Large intestine (tissue), 3 donors: ENCODE measurements around the gene PSMG4. TPM values are rescaled to one million over a fixed set of nuclear protein-coding genes. Genes with fewer than 3 reads are reported as not detected.

Experiments
- DNase-seq, 2 donors: peaks; one replicate each; pipeline versions ENCODE4 v3.0.0 to v3.0.0-alpha.2; 2013
- H3K27ac ChIP-seq: one replicate; pipeline ENCODE4 v1.5.1; 2013; ENCODE audit warnings: low read length
- H3K27me3 ChIP-seq: 2 replicates; pipeline ENCODE4 v1.6.1; 2013; ENCODE audit warnings: low read length; ENCODE audit not compliant: control insufficient read depth, insufficient read depth
- H3K36me3 ChIP-seq: 2 replicates; pipeline ENCODE4 v1.6.1; 2013; ENCODE audit warnings: low read length; ENCODE audit not compliant: control insufficient read depth, insufficient read depth
- H3K4me1 ChIP-seq: one replicate; pipeline ENCODE4 v1.6.1; 2013; ENCODE audit warnings: low read length; ENCODE audit not compliant: control insufficient read depth, insufficient read depth
- H3K4me3 ChIP-seq: one replicate; pipeline ENCODE4 v1.5.1; 2013; ENCODE audit warnings: low read length
- H3K9me3 ChIP-seq: one replicate; pipeline ENCODE4 v1.6.1; 2013; ENCODE audit warnings: mild to moderate bottlenecking, low read depth, low read length, moderate library complexity; ENCODE audit not compliant: control insufficient read depth
- WGBS: methylation state at CpG from one replicate; pipeline ENCODE4 v1.1.5; 2013; ENCODE audit warnings: low lambda C conversion rate; ENCODE audit not compliant: insufficient coverage; 5-methylcytosine and 5-hydroxymethylcytosine counted together
- polyA plus RNA-seq: library from polyadenylated mRNA; unstranded; fragments of 120-200 nt; gene quantifications from one replicate; pipeline ENCODE4 v1.2.1, GENCODE V29; 2013

Gene PSMG4
- polyA plus RNA-seq, 1 donor = 25.2 TPM

DNA sequence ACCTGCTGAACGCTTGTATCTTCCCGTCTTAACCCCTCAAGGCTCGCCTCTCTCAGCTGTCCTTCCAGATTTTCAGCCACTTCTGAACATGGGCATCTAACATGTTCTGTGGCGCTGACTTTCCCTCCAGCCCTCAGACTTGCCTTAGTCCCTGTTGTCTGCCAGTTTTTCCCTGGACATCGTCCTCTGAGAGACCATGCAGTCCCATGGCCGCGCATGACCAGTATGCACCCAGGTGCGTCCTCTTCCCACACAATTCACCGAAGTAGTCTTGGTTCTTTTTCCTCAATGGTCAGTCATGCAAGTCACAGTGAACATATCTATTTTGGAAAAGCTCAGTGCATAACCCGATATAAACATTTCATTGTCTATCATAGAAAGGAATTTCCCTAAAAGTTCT is 40.5 kb upstream of the PSMG4 start:
- no peak for DNase-seq
- Histone ChIP-seq H3K9me3 (peaks cover 4% of the 10 kb centered on the region), H3K4me1 (no peaks in the 10 kb centered on the region), H3K4me3 (no peak overlapping the region), H3K27ac (no peak overlapping the region), H3K27me3 (peaks cover 11% of the 10 kb centered on the region), H3K36me3 (no peaks in the 10 kb centered on the region)
- 100% methylated on average over 1 of the region's 10 CpGs for WGBS

DNA sequence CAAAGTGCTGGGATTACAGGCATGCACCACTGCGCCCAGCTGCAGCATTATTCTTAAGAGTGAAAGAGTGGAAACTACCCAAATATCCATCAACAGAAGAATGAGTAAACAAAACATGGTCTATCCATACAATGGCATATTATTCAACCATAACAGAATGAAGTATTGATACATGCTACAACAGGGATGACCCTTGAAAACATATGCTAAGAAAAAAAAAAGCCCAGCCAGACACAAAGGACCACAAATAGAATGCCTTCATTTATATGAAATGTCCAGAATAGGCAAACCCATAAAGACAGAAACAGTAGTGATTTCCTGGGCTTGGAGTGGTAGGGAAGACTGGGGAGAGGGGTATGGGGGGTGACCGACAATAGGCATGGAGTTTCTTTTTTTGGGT is 38.4 kb upstream of the PSMG4 start:
- H3K36me3 ChIP-seq = no peaks in the 10 kb centered on the region
- H3K9me3 ChIP-seq = peaks cover 4% of the 10 kb centered on the region
- H3K27ac ChIP-seq = no peak overlapping the region
- DNase-seq = no peak
- WGBS = 89% methylated on average over 1 of the region's 2 CpGs
- peaks cover 11% of the 10 kb centered on the region for H3K27me3 ChIP-seq
- H3K4me3 ChIP-seq = no peak overlapping the region
- H3K4me1 ChIP-seq = no peaks in the 10 kb centered on the region

DNA sequence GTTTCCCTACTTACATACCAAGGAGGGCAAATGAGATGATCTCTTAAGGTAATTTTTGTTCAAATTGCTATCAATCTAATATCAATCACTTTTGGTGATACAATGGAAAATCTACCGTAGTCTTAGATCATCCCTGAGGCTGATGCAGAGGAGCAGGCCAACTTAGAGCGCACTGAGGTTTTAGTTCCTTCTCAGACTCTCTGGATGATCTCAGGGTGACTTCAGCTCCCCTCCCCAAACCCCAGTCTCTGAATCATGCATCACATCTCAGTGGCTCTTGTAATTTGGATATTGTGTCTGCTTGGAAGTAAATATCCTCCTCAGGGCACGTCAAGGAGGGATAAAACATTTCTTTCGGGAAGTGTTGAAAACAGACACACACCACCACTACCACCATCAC is 37.2 kb upstream of the PSMG4 start:
- H3K4me3 ChIP-seq = no peak overlapping the region
- WGBS = no CpG with 5 or more reads among the region's 4 CpGs

DNA sequence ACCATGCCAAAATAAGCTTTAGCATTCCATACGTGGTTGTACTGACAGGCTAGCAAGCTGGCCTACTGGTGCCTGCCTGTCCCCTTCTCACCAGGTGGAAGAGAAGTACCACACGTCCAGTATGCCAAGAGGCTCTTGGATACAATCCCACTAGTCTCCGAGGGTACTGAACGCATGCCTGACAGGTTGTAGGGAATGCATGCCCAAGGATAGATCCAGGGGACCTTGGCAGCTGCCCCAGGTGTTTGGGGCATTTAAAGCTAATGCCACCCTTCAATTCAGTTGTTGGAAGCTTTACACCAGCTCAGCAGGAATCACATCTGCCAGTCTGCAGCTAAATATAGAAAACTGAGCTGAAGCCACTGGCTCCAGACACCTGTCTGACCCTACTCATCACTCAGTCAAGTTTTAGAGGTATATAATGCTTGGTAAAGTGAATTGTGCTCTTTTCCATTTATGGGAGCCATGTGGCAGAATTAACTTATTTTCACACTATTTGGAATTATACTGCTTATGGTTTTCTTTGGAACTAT is 36.2 kb upstream of the PSMG4 start:
- peaks cover 10% of the 10 kb centered on the region for H3K4me1 ChIP-seq
- WGBS = no CpG with 5 or more reads among the region's 4 CpGs
- H3K36me3 ChIP-seq = no peaks in the 10 kb centered on the region
- no peak for DNase-seq
- peaks cover 30% of the 10 kb centered on the region for H3K27me3 ChIP-seq
- H3K4me3 ChIP-seq = no peak overlapping the region
- H3K27ac ChIP-seq = no peak overlapping the region
- peaks cover 12% of the 10 kb centered on the region for H3K9me3 ChIP-seq

More for the DNA sequence above, 37.2 kb upstream of the PSMG4 start:
- Histone ChIP-seq H3K4me1 (peaks cover 2% of the 10 kb centered on the region), H3K27me3 (peaks cover 21% of the 10 kb centered on the region), H3K27ac (no peak overlapping the region), H3K9me3 (peaks cover 4% of the 10 kb centered on the region), H3K36me3 (no peaks in the 10 kb centered on the region)
- no peak for DNase-seq

DNA sequence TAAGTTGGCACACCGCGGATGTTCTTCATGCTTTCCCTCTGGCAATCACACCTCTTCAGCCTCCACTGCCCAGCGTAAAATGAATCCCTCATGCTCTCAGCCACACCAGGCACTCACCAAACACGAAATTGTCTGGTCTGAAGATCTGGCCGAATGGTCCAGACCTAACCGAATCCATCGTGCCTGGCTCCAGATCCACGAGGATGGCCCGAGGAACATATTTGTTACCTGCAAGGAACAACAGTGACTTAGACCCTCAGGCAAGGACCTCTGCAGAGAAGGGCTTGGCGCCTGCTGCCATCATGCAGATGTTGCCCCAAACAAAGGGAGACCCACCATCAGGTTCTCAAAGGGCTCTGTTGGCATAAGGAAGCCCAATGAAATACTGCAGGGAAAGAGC is 32.7 kb upstream of the PSMG4 start:
- DNase-seq = no peak
- H3K4me1 ChIP-seq = peaks cover 34% of the 10 kb centered on the region
- peaks cover 62% of the 10 kb centered on the region for H3K27me3 ChIP-seq
- H3K9me3 ChIP-seq = peaks cover 26% of the 10 kb centered on the region
- no CpG with 5 or more reads among the region's 10 CpGs for WGBS
- peak overlapping the region; percentile 32 for H3K4me3 ChIP-seq
- H3K36me3 ChIP-seq = no peaks in the 10 kb centered on the region
- no peak overlapping the region for H3K27ac ChIP-seq

DNA sequence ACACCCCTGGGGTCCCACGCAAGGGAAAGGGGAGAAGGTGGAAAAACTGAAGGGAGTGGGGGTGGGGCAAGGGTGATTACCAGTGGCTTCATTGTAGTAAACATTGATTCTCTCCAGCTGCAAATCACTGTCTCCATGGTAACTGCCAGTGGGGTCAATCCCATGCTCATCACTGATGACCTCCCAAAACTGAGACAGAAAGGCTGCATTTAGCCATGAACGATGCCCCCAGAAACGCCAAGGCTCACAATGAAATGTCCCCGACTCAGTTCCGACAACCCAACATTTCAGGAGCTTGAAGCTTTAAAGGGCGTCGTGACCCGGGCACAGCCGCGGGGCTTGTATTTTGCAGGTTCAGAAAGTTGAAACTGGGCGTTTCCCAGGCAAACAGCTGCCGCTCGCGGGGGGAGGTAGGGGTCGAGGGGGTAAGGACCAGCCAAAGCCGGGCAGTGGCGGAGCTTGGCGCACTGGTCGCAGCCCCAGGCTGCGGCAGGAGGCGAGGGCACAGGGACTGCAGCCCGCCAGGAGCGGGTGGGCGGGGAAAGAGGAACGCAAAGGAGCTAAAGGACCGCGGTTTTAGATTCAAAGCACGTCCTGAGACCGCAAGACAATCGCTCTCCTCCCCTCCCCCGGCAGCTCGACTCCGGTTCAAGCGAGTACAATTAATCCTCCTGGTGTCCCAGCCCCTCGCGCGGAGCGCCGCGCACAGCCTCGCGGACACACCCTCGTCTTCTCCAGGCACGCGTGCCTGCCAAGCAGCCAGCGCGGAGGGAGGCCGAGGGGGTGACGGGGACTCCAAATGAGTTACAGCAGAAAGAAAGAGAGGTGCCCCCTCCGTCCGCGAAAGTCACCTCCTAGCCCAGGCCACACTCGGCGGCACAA is 32.0 kb upstream of the PSMG4 start:
- Histone ChIP-seq H3K4me1 (peaks cover 35% of the 10 kb centered on the region), H3K4me3 (peak overlapping the region; percentile 32), H3K27ac (peak overlapping the region; percentile 20), H3K36me3 (no peaks in the 10 kb centered on the region), H3K27me3 (peaks cover 63% of the 10 kb centered on the region), H3K9me3 (peaks cover 29% of the 10 kb centered on the region)
- no CpG with 5 or more reads among the region's 54 CpGs for WGBS
- peak; percentile 33 to 59 for DNase-seq

DNA sequence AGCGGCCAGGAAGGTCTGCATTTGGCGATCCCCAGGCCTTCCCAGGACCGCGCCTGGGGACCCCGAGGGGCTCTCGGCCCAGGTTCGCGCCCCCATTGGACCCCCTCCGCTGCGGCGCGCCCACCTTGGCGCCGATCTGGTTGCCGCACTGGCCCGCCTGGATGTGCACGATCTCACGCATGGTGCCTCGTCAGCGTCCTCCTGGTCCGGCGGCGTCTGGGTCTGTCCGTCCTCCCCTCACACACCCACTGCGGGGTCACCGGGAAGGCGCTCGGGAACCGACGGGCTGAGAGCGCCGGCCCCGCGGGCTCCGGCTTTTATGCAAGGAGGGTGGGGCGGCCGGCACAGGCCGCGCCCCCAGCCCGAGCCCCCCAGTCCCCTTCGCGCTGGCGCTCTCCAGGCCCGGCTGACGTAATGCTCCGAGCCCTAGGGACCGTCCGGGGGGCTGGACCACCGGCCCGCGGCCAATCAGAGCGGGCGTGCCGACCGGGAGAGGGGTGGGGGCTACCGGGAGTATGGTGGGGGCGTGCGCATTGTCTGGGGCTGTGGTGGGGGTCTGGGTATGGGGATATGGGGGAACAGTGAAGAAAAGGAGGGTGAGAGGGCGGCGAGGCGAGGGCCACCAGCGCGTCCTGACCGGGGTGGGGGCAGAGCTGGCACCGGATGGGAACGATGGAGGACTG is 31.2 kb upstream of the PSMG4 start, which contains the start of gene TUBB2B:
Gene TUBB2B, minus strand, starts transcription at position 291 of the 683 bp plus-strand sequence. Its CDS starts 110 bp downstream, at position 181.
- H3K36me3 ChIP-seq = no peaks in the 10 kb centered on the region
- H3K9me3 ChIP-seq = peaks cover 26% of the 10 kb centered on the region
- peak; percentile 48 to 57 for DNase-seq
- peaks cover 67% of the 10 kb centered on the region for H3K27me3 ChIP-seq
- H3K4me1 ChIP-seq = peaks cover 41% of the 10 kb centered on the region
- peak within 1 kb of the TSS; percentile 33 for H3K4me3 ChIP-seq
- peak within 1 kb of the TSS; percentile 55 for H3K27ac ChIP-seq
- WGBS = no CpG with 5 or more reads among the region's 66 CpGs

DNA sequence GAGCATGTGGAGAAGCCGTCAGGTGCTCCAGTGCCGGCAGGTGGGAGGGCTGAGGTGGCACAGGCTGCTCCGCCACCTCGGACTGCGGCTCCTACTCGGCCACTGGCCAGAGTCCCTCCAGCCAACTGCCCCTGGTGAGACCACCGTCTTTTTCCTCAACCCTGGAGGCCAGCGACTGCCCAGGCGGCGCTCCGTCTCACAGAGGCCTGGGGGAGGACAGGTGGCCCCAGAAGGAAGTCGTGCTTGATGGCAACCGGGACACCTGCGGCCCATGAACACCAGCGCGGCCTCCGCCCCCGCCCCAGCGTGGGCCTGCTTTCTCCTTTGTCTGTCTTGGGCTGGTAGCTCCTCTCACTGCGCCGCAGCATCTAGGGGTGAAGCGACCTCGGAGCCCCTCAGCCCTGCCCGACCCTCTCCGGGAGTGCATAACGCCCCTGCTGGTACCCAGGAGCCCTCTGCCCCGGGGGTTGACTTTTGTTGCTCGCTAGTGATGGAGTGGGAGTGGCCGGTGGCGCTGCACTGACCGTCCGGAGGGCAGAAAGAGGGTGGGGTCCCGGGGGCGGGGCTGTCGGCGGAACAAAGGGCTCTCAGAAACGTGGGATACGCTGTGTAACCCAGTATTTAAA is 30.6 kb upstream of the PSMG4 start:
- H3K27me3 ChIP-seq = peaks cover 69% of the 10 kb centered on the region
- peak; percentile 19 to 61 for DNase-seq
- WGBS = no CpG with 5 or more reads among the region's 38 CpGs
- peak overlapping the region; percentile 55 for H3K27ac ChIP-seq
- H3K36me3 ChIP-seq = no peaks in the 10 kb centered on the region
- H3K4me1 ChIP-seq = peaks cover 41% of the 10 kb centered on the region
- H3K4me3 ChIP-seq = peak overlapping the region; percentile 33
- H3K9me3 ChIP-seq = peaks cover 26% of the 10 kb centered on the region

DNA sequence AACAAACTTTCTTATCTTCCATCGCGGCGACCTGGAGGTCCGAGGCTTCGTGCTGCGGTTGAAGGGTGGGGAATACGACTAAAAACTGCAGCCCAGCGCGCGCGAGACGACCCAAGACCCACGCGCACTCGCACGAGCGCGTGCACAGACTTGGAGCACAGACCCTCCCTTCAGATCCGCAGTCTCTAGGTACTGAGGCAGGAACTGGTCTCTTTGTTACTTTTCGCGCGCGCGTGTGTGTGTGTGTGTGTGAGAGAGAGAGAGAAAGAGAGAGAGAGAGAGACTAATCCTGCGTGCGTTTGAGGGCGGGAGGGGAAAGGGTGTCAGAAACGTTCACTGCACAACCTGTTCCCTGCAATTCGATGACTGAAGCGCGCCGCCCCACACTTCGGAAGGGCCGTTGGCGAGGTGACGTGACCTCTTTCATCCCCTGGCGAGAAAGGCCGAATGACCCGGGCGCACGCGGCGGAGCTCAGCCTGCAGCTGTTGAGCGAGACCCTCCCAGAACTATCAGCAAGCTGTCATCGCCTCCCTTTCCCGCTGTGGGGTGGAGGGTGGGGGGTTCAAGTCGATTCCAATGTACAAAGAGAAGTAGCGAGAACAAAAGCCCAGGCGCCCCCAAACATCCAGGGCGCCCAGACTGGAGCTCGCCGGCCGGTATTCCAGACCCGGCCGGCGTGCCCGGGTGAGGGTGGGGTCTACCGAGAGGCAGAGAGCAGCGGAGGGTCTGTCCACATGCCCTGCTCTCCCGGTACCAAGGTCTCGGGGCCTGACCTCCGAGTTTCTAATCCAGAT is 29.8 kb upstream of the PSMG4 start:
- Histone ChIP-seq H3K27me3 (peaks cover 76% of the 10 kb centered on the region), H3K27ac (peak overlapping the region; percentile 39), H3K4me3 (peak overlapping the region; percentile 20), H3K36me3 (no peaks in the 10 kb centered on the region), H3K9me3 (peaks cover 26% of the 10 kb centered on the region), H3K4me1 (peaks cover 41% of the 10 kb centered on the region)
- DNase-seq = peak in 1 of 2 donors; percentile 50
- WGBS = 8% methylated on average over 2 of the region's 62 CpGs
